CD4-positive, alpha-beta T cell (primary cell): ENCODE measurements around the gene KCNC1. TPM values are rescaled to one million over a fixed set of nuclear protein-coding genes. Genes with fewer than 3 reads are reported as not detected.

Source experiments
- ATAC-seq: fragments of 200-7000 bp; cut with Tn5 transposase; one replicate; pipeline ENCODE4 v1.10.0; 2022; ENCODE audit warnings: mild to moderate bottlenecking; ENCODE audit not compliant: poor library complexity
- CTCF ChIA-PET: fragments of 350-600 bp; sonication (Branson Sonifier 250); formaldehyde crosslinking; loops from one replicate; lab custom pipeline; 2021; ENCODE audit warnings: antibody characterized with exemption, inconsistent platforms; lab: Charles Lee
- POLR2A ChIA-PET: fragments of 350-600 bp; sonication (Branson Sonifier 250); formaldehyde crosslinking; loops from one replicate; lab custom pipeline; 2021; ENCODE audit warnings: antibody characterized with exemption, inconsistent platforms; lab: Charles Lee
- DNase-seq, 14 experiments: peaks; one replicate each; pipeline ENCODE4 v3.0.0-alpha.2; 2013 to 2020; ENCODE audit warnings: mixed read lengths in 2 of 14
- H3K27ac ChIP-seq, 2 donors: one replicate each; pipeline versions ENCODE4 v1.5.1 to v1.7.0; 2013; ENCODE audit warnings: low read length in 2 of 2, low read depth in 1 of 2, mild to moderate bottlenecking in 1 of 2
- H3K27me3 ChIP-seq, 2 experiments: 1 replicate in 1 of 2; 2 replicates in 1 of 2; pipeline versions ENCODE4 v1.6.1 to v1.7.0; 2013; ENCODE audit warnings: low read length in 2 of 2, control low read depth in 1 of 2, mild to moderate bottlenecking in 1 of 2, moderate library complexity in 1 of 2; ENCODE audit not compliant: insufficient read depth in 2 of 2, control insufficient read depth in 1 of 2
- H3K36me3 ChIP-seq: one replicate; pipeline ENCODE4 v1.6.1; 2013; ENCODE audit warnings: low read length, control low read depth; ENCODE audit not compliant: insufficient read depth
- H3K4me1 ChIP-seq: one replicate; pipeline ENCODE4 v1.6.1; 2013; ENCODE audit warnings: low read length, control low read depth; ENCODE audit not compliant: insufficient read depth
- H3K4me3 ChIP-seq: one replicate; pipeline ENCODE4 v1.5.1; 2013; ENCODE audit warnings: mild to moderate bottlenecking, low read length, moderate library complexity
- H3K9me3 ChIP-seq, 2 experiments: 1 replicate in 1 of 2; 2 replicates in 1 of 2; pipeline versions ENCODE4 v1.6.1 to v1.7.0; 2013; ENCODE audit warnings: low read length in 2 of 2, mild to moderate bottlenecking in 2 of 2, control low read depth in 1 of 2, moderate library complexity in 1 of 2; ENCODE audit not compliant: control insufficient read depth in 1 of 2, insufficient read depth in 1 of 2
- H3K27ac Mint-ChIP-seq: one replicate; pipeline ENCODE4 v1.8.0; 2020; ENCODE audit warnings: mixed read lengths
- H3K27me3 Mint-ChIP-seq: one replicate; pipeline ENCODE4 v1.8.0; 2021; ENCODE audit warnings: mixed read lengths
- H3K36me3 Mint-ChIP-seq: one replicate; pipeline ENCODE4 v1.8.0; 2021; ENCODE audit warnings: low read depth, mixed read lengths
- H3K4me1 Mint-ChIP-seq: one replicate; pipeline ENCODE4 v1.8.0; 2021; ENCODE audit warnings: low read depth, mixed read lengths
- H3K4me3 Mint-ChIP-seq: one replicate; pipeline ENCODE4 v1.8.0; 2020; ENCODE audit warnings: mild to moderate bottlenecking, mixed read lengths
- H3K9me3 Mint-ChIP-seq: one replicate; pipeline ENCODE4 v1.8.0; 2020; ENCODE audit warnings: mixed read lengths
- intact Hi-C, 2 experiments: fragments of 100-400 bp; cut with DNase I in 1 of 2; cut with micrococcal nuclease in 1 of 2; formaldehyde crosslinking; loops; one replicate each; pipeline versions ENCODE4 v1.15.1 to v1.9.0; 2023 to 2025; cut with DNase I, micrococcal nuclease
- total RNA-seq, 174 experiments: library from RNA in 2 of 174; stranded (reverse) in 2 of 174; gene quantifications; one replicate each; pipeline ENCODE4 v1.2.3 and lab custom pipeline; 2021 to 2026
- TF ChIP-seq, protein P1 (sequence below): fragments of 200-600 bp; IDR thresholded peaks from one replicate; pipeline ENCODE4 v1.8.0; 2022; ENCODE audit warnings: antibody characterized with exemption, mild to moderate bottlenecking

Gene KCNC1
- total RNA-seq, 2 experiments from 2014 or later, result not detected

- intact Hi-C loops, result no loop called here
- TF ChIP-seq, protein P1, sequence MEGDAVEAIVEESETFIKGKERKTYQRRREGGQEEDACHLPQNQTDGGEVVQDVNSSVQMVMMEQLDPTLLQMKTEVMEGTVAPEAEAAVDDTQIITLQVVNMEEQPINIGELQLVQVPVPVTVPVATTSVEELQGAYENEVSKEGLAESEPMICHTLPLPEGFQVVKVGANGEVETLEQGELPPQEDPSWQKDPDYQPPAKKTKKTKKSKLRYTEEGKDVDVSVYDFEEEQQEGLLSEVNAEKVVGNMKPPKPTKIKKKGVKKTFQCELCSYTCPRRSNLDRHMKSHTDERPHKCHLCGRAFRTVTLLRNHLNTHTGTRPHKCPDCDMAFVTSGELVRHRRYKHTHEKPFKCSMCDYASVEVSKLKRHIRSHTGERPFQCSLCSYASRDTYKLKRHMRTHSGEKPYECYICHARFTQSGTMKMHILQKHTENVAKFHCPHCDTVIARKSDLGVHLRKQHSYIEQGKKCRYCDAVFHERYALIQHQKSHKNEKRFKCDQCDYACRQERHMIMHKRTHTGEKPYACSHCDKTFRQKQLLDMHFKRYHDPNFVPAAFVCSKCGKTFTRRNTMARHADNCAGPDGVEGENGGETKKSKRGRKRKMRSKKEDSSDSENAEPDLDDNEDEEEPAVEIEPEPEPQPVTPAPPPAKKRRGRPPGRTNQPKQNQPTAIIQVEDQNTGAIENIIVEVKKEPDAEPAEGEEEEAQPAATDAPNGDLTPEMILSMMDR, result no peak
- Mint-ChIP-seq H3K27ac (no peak overlapping the region), H3K27me3 (no peaks in the 10 kb centered on the region), H3K9me3 (no peaks in the 10 kb centered on the region), H3K4me3 (no peak overlapping the region), H3K36me3 (peaks cover 9% of the 10 kb centered on the region), H3K4me1 (no peaks in the 10 kb centered on the region)
- ChIA-PET CTCF (no interaction called here), POLR2A (no interaction called here)
- no peaks in the 10 kb centered on the region for H3K27me3 ChIP-seq
- H3K4me1 ChIP-seq, result no peaks in the 10 kb centered on the region
- no peak for ATAC-seq
- H3K27ac ChIP-seq, result no peak overlapping the region
- H3K4me3 ChIP-seq, result no peak overlapping the region
- peaks cover 2% of the 10 kb centered on the region for H3K36me3 ChIP-seq
- no peak for DNase-seq
- no peaks in the 10 kb centered on the region for H3K9me3 ChIP-seq
These were observed 59.1 kb downstream of the KCNC1 start for GRCh38 chr11:17793642-17794170.

- Histone ChIP-seq H3K9me3 (no peaks in the 10 kb centered on the region), H3K27me3 (no peaks in the 10 kb centered on the region), H3K36me3 (peaks cover 2% of the 10 kb centered on the region), H3K4me1 (no peaks in the 10 kb centered on the region), H3K4me3 (no peak overlapping the region), H3K27ac (no peak overlapping the region)
- DNase-seq, result no peak
- intact Hi-C loops, result no loop called here
- no peak for ATAC-seq
- H3K27me3 Mint-ChIP-seq, result no peaks in the 10 kb centered on the region
- CTCF ChIA-PET, result no interaction called here
- POLR2A ChIA-PET, result no interaction called here
- TF ChIP-seq, protein P1, result no peak
- H3K36me3 Mint-ChIP-seq, result peaks cover 3% of the 10 kb centered on the region
- H3K9me3 Mint-ChIP-seq, result no peaks in the 10 kb centered on the region
- H3K4me3 Mint-ChIP-seq, result no peak overlapping the region
- no peaks in the 10 kb centered on the region for H3K4me1 Mint-ChIP-seq
- no peak overlapping the region for H3K27ac Mint-ChIP-seq
These were observed 60.4 kb downstream of the KCNC1 start for GRCh38 chr11:17794981-17795380.

DNA sequence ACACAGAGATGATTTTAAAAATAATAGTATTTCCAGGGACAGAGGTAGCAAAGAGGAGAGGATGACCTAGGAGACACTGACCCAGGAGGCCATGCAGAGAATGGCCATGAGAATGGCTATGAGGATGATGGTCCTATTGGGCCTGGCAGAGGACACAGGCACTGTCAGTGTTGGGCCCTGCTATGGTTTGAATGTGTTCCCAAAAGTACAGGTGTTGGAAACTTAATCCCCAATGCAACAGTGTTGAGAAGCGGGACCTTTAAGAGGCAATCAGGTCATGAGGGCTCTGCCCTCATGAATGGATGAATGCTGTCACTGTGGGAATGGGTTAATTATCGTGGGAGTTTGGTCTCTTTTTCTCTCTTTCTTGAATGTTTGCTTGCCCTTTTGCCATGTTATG is 61.6 kb downstream of the KCNC1 start:
- no peak overlapping the region for H3K27ac Mint-ChIP-seq
- H3K27ac ChIP-seq, result no peak overlapping the region
- ATAC-seq (no peak), DNase-seq (no peak)
- H3K27me3 ChIP-seq, result no peaks in the 10 kb centered on the region
- H3K9me3 ChIP-seq, result no peaks in the 10 kb centered on the region
- CTCF ChIA-PET, result no interaction called here
- H3K4me1 Mint-ChIP-seq, result no peaks in the 10 kb centered on the region
- H3K4me1 ChIP-seq, result no peaks in the 10 kb centered on the region
- H3K4me3 Mint-ChIP-seq, result no peak overlapping the region
- no peak overlapping the region for H3K4me3 ChIP-seq
- H3K36me3 ChIP-seq, result peaks cover 2% of the 10 kb centered on the region
- peaks cover 3% of the 10 kb centered on the region for H3K36me3 Mint-ChIP-seq
- H3K27me3 Mint-ChIP-seq, result no peaks in the 10 kb centered on the region
- H3K9me3 Mint-ChIP-seq, result no peaks in the 10 kb centered on the region
- TF ChIP-seq, protein P1, result no peak
- POLR2A ChIA-PET, result no interaction called here
- intact Hi-C loops, result no loop called here
